Osteocyte (in vitro differentiated cells): ENCODE data around the gene OAS1. TPM values are rescaled to one million over a fixed set of nuclear protein-coding genes. Genes with fewer than 3 reads are reported as not detected.
A peak's percentile ranks its signal among the peaks of the same experiment; 100 is the strongest.

Experiments
- DNase-seq: peaks from one replicate; pipeline ENCODE4 v3.0.0; 2021; ENCODE audit warnings: mixed read lengths; ENCODE audit not compliant: unreplicated experiment; ENCODE audit errors: extremely low spot score
- H3K27ac Mint-ChIP-seq: one replicate; pipeline ENCODE4 v1.8.0; 2021; ENCODE audit warnings: mild to moderate bottlenecking, mixed read lengths; ENCODE audit not compliant: unreplicated experiment
- H3K27me3 Mint-ChIP-seq: one replicate; pipeline ENCODE4 v1.8.0; 2021; ENCODE audit warnings: mixed read lengths; ENCODE audit not compliant: unreplicated experiment
- H3K36me3 Mint-ChIP-seq: one replicate; pipeline ENCODE4 v1.8.0; 2021; ENCODE audit warnings: mixed read lengths; ENCODE audit not compliant: unreplicated experiment
- H3K4me1 Mint-ChIP-seq: one replicate; pipeline ENCODE4 v1.8.0; 2021; ENCODE audit warnings: mixed read lengths; ENCODE audit not compliant: unreplicated experiment
- H3K4me3 Mint-ChIP-seq: one replicate; pipeline ENCODE4 v1.8.0; 2021; ENCODE audit warnings: mild to moderate bottlenecking, moderate library complexity, mixed read lengths; ENCODE audit not compliant: unreplicated experiment
- H3K9me3 Mint-ChIP-seq: one replicate; pipeline ENCODE4 v1.8.0; 2021; ENCODE audit warnings: mixed read lengths; ENCODE audit not compliant: unreplicated experiment
- long read RNA-seq: library from polyadenylated mRNA; unstranded; transcript quantifications from one replicate; pipeline ENCODE4 v2.0.0, GENCODE V29; 2021
- total RNA-seq: library from RNA; stranded (reverse); gene quantifications from 2 replicates; pipeline ENCODE4 v1.2.1, GENCODE V29; 2021
- TF ChIP-seq, protein P1 (sequence below): fragments of 200-600 bp; sonication (generic); IDR thresholded peaks from 2 replicates; pipeline ENCODE4 v1.5.0; 2021; ENCODE audit warnings: antibody characterized with exemption, mild to moderate bottlenecking, moderate library complexity

OAS1 gene
- 0.48 TPM in 1 of 2 replicates, not detected in the other for total RNA-seq
- long read RNA-seq, partial matches to known transcripts, result 0 of 2 reads
- long read RNA-seq, other reads (novel, unspliced or antisense), result 0 of 2 reads

DNA sequence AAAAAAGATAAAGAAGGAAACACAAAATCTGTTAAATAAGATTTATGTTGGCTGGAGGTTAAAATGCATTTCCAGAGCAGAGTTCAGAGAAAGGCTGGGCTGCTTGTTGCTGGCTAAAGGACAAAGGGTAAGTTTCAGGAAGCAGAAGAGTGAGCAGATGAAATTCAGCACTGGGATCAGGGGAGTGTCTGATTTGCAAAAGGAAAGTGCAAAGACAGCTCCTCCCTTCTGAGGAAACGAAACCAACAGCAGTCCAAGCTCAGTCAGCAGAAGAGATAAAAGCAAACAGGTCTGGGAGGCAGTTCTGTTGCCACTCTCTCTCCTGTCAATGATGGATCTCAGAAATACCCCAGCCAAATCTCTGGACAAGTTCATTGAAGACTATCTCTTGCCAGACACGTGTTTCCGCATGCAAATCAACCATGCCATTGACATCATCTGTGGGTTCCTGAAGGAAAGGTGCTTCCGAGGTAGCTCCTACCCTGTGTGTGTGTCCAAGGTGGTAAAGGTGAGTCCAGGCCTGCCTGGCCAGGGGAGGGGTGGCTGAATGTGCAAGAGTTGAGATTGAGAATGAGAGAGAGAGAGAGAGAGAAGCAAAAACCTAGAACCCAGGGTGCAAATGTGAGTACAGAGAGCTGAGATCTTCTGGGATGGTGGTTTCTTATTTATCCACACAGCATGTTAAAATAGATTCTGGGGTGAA is at the start of gene OAS1:
OAS1 (plus strand) TSS at position 251 of the 703 bp plus-strand sequence; CDS start at position 329, 78 bp downstream.
- Mint-ChIP-seq H3K27ac (no peak within 1 kb of the TSS), H3K27me3 (peaks cover 2% of the 10 kb centered on the region), H3K9me3 (peaks cover 4% of the 10 kb centered on the region), H3K4me3 (peak within 1 kb of the TSS; percentile 22), H3K36me3 (no peaks in the 10 kb centered on the region), H3K4me1 (peaks cover 21% of the 10 kb centered on the region)
- DNase-seq, result peak; percentile 53
- TF ChIP-seq, protein P1, sequence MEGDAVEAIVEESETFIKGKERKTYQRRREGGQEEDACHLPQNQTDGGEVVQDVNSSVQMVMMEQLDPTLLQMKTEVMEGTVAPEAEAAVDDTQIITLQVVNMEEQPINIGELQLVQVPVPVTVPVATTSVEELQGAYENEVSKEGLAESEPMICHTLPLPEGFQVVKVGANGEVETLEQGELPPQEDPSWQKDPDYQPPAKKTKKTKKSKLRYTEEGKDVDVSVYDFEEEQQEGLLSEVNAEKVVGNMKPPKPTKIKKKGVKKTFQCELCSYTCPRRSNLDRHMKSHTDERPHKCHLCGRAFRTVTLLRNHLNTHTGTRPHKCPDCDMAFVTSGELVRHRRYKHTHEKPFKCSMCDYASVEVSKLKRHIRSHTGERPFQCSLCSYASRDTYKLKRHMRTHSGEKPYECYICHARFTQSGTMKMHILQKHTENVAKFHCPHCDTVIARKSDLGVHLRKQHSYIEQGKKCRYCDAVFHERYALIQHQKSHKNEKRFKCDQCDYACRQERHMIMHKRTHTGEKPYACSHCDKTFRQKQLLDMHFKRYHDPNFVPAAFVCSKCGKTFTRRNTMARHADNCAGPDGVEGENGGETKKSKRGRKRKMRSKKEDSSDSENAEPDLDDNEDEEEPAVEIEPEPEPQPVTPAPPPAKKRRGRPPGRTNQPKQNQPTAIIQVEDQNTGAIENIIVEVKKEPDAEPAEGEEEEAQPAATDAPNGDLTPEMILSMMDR, result no peak

DNA sequence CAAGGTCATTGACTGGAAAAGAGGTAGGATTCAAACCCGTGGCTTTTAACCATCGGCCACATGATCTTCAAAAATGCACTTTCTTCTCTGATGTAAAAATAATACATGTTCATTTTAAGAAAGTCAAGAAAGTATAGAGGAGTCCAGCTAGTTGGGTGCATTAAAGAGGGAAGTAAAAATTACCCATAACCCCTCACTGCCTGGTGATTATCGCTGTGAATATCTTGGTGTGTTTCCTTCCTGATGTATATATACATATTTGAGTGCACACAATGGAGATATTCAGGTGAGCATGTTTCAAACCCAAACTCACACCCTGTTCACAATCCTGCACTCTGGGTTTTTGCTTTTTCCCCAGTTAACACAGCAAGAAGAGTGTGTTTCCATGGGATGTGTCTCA is 47.5 kb upstream of the OAS1 start:
- Mint-ChIP-seq H3K4me1 (no peaks in the 10 kb centered on the region), H3K9me3 (no peaks in the 10 kb centered on the region), H3K27ac (no peak overlapping the region), H3K27me3 (peaks cover 9% of the 10 kb centered on the region), H3K36me3 (no peaks in the 10 kb centered on the region), H3K4me3 (no peak overlapping the region)
- TF ChIP-seq, protein P1, result no peak
- no peak for DNase-seq

DNA sequence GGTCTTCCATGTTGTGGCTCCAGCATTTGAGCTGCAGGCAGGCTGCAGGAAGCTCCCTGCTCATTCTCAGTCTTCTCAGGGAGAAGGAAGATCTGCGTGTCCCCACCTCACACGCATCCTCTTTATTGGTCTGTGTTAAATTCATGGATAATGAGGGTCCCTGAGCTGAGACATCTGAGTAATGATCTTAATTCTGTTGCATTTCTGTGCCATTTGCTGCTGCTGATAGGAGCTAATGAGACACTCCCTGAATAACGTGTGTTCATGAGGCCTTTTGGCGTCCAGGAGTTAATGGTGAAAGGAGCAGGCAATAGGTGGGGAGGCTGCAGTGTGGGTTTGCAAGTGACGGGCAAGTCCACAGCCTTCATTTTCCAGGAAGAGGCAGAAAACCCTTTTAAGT is 46.6 kb upstream of the OAS1 start:
- H3K27me3 Mint-ChIP-seq, result peaks cover 9% of the 10 kb centered on the region
- H3K9me3 Mint-ChIP-seq, result no peaks in the 10 kb centered on the region
- H3K4me1 Mint-ChIP-seq, result no peaks in the 10 kb centered on the region

DNA sequence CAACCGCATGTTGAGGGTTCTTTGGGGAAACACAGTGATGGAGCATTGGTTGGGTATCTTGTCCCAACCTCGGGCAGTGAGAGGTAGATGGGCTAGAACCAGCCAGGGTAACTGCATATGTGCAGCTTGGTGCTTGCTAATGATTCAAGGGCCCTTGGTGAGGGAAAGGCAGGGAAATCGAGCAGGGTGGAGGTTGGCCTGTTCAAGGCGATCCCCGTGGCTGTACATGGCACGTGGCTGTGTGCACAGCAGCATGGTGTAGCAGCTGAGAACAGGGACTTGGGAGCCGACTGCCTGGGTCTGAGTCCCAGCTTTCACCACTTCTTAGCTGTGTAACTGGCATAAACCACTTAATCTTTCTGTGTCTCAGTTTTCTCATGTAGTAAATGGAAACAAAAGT is 45.5 kb upstream of the OAS1 start:
- Mint-ChIP-seq H3K4me3 (no peak overlapping the region), H3K4me1 (no peaks in the 10 kb centered on the region), H3K36me3 (no peaks in the 10 kb centered on the region), H3K27me3 (peaks cover 8% of the 10 kb centered on the region), H3K27ac (no peak overlapping the region), H3K9me3 (no peaks in the 10 kb centered on the region)
- TF ChIP-seq, protein P1, result no peak
- no peak for DNase-seq

More for the DNA sequence above, 46.6 kb upstream of the OAS1 start:
- no peak for DNase-seq
- Mint-ChIP-seq H3K4me3 (no peak overlapping the region), H3K27ac (no peak overlapping the region), H3K36me3 (no peaks in the 10 kb centered on the region)
- TF ChIP-seq, protein P1, result no peak

DNA sequence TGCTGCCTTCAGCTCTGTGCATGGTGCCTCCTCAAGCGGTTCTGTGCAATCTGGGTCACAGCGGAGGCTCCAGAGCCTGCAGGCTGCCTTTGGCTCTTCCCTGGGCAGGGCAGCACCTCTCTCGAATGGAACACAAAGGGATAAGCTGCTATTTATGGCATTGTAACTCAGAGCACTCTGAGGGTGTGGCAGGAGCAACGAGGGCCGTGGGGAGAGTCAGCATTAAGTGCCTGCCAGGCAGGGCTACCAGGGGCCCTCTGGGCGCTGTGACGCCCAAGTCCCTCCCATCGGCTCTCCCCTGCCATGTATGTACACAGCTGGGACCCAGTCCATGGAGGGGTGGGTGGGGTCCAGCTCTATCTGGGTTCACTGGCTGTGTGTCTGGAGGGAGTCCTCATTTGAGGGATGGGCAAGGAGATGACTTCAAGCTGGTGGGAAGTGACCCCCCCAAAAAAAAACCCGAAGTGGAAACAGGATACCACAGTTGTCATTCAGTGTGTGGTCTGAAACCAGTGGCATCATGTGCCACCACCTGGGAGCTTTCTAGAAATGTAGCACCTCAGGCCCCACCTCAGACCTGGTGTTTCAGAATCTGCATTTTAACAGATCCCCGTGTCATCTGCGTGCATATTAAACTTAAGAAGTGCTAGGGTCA is 44.0 kb upstream of the OAS1 start:
- TF ChIP-seq, protein P1, result no peak
- Mint-ChIP-seq H3K4me3 (no peak overlapping the region), H3K27me3 (peaks cover 5% of the 10 kb centered on the region), H3K4me1 (no peaks in the 10 kb centered on the region), H3K9me3 (no peaks in the 10 kb centered on the region), H3K27ac (no peak overlapping the region), H3K36me3 (no peaks in the 10 kb centered on the region)
- DNase-seq, result no peak
